IPS-NIHi11 (cell line): ENCODE results near the gene CLSTN2.

Experiments used
- DNase-seq: peaks from one replicate; pipeline ENCODE4 v3.0.0; 2012; ENCODE audit warnings: mixed read lengths, low spot score

Gene CLSTN2

DNA sequence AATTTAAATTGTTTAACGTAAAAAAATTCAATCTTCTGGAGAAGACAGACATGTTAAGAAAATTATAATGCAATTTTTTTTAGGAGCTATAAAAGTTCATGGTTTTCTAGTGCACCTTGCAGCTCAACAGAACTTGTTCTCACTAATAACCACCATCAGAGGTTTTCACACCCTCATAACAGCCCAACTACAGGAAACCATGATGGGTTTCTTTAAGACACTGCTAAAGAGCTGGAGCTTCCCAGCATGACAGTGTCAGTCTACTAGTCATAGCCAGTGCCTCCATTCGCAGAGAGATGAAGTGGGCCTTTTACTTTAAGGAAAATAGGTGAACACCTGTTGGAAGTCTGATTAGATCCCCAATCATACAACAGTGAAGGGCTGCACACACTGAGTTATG lies 518.8 kb downstream of the CLSTN2 start:
- no peak for DNase-seq

DNA sequence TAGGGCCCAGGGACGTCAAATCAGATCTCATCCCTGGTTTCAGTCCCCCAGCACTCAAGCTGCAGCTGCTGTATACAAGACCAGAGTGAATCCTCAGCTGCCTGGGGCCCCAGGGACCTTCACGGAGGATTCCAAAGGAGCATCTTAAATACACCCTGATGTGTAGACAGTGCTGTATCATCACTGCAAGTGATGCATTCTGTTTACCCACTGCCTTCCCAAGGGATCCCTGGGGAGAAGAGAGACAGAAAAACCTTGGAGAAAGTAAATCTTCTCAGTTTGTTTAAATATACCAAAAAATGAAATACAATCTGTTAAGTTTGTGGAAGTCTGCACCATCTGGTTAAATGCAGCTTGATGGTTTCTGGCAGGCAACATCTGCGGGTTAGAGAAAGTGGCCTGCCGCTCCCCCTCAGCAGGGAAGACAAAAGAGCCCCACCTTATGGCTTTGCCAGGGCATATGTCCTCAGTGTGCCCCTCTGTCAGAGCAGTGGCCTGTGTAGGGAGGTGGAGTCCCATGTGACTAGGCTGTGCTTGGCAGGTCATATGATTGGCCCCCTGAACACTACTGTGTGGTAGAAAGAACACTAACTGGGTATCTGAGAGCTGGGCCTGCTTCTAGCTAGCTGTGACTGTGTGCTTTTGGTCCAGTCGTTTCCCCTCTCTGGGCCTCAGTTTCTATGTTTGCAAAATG lies 520.7 kb downstream of the CLSTN2 start:
- DNase-seq, result no peak

DNA sequence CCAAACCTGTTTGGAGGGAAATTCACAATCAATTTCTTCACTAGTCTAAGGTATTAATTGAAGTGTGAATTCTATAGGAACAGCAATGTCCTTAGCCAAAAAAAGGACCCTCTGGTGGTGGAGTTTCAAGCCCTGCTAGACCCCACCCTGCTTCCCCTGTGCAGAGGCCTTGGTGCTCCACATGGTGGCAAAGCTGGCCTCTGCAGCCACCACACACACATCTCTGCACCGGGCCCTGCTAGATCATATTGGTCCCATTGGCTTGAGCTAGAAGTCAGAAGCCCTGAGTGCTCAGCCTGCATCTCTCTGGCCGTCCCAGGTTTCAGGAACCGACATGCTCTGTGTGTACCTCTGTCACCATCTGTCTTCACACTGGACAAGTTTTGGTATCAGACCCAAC lies 522.0 kb downstream of the CLSTN2 start:
- DNase-seq, result no peak

DNA sequence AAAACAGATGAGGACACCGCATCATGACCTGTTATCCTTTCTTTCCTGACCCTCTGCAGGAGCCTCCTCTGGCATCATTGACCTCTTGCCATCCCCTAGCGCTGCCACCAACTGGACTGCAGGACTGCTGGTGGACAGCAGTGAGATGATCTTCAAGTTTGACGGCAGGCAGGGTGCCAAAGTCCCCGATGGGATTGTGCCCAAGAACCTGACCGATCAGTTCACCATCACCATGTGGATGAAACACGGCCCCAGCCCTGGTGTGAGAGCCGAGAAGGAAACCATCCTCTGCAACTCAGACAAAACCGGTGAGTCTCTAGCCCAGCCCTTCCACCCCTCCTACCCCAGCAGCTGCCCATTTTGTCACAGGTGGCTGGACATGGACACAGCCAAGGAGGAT lies 524.5 kb downstream of the CLSTN2 start:
- no peak for DNase-seq

DNA sequence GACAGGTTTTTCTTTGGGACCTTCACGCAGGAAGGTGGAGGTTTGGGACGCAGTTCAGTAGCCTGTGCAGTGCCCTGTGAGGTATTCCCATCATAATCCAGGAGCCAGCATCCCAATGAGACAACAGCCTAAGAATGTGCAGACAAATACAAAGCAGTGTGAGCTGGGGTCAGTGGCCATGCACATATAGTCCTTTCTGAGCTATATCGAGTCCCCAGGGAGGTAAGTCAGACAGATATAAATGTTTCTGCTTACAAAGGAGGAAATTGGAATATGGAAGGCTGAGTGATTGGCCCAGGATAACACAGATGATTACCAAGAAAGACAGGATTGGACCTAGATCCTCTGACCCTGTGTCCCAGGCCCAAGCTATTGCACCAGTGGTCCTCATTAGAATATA lies 526.3 kb downstream of the CLSTN2 start:
- DNase-seq, result no peak

DNA sequence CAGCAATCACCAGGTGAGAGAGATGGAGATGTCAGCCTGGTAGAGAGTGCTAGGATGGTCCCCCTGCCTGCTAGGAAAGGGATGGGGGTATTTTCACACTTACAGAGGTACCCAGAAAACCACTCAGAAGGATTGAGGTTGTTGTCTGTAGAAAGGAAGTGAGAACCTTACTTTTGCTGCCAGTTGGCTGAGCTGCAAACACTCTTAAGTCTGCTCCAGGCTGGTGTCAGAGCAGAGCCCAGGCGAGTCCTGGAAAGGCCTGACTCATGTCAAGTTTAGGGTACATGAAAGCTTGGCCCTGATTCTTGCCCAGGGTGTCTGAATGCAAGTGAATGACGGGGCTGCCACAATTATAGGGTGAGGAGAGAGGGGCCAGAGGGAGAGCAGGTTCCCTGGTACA lies 528.4 kb downstream of the CLSTN2 start:
- no peak for DNase-seq

DNA sequence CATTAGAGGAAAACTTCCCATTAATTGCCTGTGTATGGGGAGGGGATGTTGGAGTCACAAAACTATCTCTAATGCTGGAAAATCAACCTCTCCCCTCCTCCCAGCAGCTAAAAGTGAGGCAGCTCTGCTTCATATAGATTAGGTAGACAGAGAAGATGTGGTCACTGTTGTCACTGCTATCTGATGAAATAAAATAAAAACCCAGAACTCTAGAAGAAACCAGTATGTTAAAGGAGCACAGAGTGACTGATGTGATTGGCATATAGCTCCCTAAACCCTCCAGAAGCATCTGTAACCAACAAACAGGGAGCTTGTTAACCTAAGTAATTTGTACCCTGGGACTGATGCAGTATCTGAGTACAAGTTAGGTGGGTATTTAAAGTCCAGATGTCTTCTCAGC lies 531.0 kb downstream of the CLSTN2 start:
- DNase-seq, result no peak

DNA sequence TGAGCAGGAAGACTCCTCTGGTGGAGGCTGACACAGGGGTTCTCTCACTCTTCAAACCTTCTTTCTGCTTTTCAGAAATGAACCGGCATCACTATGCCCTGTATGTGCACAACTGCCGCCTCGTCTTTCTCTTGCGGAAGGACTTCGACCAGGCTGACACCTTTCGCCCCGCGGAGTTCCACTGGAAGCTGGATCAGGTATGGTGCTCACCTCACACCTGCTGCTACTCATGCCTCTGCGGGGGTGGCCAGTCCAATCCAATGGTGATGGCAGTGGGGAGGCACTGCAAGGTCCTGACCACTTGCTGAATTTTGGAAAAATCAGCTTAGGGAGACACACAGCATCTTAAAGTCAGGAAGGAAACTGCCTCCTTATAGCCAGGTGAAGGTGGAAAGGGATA lies 531.5 kb downstream of the CLSTN2 start:
- no peak for DNase-seq

DNA sequence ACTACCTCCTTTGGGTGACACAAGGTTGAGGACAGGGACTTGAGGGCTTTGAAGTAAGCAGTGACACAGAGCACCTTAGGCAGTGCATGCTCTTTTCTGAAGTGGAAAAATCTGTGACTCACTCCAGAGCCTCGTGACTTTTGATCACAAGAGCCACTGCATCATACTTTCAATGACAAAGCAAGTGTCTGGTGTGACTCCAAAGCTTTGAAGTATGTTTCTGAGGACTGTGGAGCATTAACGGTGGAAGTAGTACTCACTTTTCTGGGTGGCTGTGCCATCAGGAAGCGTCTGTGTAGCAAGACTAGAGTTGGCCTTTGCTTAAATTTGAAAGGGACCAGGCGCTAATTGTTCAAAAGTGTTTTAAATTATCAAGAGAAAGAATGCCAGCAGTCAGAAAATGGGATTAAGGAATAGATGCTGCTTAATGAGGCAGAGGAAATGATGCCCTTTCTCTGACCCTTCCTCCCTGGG lies 532.2 kb downstream of the CLSTN2 start:
- DNase-seq, result no peak

DNA sequence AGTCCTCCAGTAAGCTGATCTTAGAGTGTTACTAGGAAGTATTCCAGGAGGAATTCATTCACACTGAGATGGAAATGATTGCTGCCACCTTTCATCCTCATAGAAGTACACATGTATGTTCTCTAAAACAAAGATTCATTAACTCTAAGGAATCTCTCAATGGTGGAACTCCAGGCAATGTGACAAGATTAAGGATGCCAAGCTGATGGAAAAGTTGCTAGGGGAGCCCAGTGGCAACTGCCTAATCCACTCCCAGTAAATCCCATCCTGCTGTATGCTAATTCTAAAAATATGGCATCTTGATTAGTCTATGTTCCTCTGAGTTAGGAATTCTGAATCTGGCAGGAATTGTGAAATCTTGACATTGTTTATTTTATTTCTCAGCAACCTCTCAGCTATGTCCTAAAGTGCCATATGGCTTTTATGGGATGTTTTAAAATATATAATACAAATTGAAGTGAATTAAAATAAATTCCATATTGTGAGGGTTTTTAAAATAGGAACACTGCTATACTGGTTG lies 532.9 kb downstream of the CLSTN2 start:
- no peak for DNase-seq

DNA sequence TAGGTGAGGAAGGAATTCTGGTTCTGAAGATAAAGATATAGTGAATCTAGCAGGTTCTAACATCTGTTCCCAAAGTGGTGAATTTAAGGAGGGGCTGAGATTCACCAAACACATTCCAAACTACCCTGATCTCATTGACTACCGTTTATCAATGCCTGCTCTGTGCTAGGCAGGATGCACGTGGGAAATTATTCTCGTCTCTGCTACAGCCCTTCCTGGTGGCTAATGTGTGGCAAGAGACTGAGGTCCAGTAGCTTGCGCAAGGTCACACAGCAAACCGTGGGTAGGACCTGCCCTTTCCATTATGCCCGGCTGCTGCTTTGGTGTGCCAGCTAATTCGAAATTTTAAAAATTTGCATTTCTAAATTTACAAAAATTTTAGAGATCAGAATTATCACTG lies 533.4 kb downstream of the CLSTN2 start:
- no peak for DNase-seq

DNA sequence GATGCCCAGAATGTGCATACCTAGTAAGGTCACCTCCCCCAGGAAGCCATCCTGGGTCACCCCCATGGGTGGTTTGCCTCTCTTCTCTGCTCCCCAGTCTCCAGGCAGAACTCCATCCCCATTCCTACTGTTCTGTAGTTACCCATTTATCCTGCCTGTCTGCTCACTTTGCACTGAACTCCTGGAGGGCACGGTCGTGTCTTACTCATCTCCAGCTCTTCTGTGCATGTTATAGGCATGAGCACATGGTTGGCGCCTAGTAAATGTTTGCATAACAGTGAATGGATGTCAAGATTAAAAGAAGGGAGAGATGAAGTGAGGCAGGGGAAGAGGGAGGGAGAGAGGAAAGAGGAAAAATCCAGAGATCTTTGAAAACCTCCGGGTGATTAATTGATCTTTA lies 534.5 kb downstream of the CLSTN2 start:
- DNase-seq, result no peak

DNA sequence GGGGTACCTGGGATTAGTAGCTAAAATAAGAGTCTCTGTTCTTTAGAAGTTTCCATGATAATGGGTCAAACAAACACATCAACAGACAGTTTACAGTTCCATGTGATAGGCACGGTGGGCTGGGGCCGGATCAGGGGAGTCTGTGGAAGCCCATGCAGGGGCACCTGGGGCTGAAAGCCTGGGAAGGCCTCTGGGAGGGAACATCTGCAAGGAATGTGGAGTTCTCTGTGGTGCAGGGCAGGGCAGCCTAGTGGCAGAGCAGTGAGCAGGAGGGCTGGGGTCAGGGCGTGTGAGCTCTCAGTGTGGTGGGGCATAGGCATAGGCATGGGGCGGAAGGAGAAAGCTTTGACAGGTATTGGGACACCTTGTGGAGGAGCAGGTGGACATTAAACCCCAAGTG lies 535.2 kb downstream of the CLSTN2 start:
- DNase-seq, result peak; percentile 23

DNA sequence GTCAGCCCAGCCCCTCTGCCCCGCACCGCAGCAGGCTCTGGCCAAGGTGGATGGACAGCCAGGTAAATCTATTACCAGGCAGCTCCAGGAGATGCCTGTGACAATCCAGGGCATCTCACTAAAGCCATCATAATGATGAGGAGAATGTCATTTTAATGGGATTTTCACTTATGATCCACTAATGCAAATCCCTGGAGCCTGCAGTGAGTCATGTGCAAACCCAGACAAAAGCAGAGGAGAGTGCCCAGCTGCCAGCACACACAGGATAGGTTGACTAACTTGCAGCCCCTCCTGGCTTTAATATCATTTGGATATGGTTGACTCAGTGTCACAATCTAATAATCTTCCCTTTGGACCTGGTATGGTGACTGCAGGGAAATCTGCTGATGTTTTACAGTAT lies 536.0 kb downstream of the CLSTN2 start:
- DNase-seq, result no peak

DNA sequence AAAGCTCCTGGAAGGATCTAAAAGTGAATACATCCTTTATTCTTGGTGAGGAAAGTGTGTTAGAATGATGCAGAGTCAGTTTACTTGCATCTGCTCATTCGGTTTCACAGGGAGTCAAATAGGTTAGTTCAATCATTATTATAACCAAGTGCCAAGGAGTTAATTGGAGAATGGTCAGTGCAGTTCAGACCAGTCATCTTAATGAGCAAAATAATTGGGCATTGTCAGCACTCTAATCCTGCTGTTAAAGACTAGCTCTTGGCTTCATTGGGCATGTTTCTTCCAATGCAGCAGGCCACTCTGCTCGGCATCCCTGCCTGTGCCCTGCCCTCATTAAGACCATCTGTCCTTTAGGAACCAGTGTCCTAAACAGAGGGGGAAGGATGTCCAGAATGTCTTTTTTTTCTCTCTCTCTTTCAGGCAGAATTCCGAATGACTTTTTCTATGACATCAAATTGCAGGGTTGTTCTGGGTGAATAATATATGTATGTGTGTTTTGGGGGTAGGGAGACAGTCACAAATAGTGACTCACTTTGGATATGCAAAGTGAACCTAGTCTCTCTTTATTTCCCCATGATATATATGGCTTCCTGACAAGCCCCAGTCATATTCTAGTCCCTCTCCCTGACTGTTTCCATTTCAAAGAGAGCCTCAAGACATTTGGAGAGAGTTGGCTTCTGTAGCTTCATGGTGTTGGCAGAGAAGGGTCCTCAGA lies 537.5 kb downstream of the CLSTN2 start:
- no peak for DNase-seq

DNA sequence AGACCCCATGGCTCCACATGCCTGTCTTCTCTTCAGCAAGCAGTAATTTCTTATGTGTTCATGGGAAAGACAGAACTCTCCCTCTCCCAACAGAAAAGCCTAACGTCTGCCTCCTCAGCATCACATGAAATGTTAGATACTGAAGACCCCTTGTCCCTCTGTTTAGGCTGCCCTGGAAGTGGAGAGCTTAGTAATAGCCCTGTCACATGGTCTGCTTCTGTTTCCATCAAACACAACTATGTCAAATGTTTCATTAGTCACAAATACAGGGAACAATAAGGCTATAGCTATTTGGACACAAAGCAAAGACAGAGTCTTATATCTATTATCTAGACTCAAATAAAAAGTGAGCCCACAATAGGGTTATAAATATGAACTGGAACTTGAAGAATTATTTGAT lies 552.6 kb downstream of the CLSTN2 start:
- DNase-seq, result no peak

DNA sequence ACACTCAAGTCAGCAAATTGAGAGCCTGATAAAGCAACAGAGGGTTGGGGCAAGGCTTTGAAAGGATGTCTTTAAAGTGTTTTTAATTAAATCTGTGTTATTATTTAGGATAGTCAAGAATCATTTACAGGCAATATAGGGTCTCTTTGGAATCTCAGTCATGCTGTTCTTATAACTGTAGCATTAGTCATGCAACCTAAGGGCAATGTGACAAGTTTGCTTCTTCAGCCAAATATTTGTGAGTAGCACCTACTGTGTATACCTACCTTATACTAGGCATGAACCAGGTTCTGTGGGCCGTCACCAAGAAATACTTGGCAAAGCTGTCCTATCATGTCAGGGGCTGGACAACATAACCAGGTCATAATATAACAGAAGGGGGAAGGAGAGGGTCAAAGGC lies 558.3 kb downstream of the CLSTN2 start:
- no peak for DNase-seq

DNA sequence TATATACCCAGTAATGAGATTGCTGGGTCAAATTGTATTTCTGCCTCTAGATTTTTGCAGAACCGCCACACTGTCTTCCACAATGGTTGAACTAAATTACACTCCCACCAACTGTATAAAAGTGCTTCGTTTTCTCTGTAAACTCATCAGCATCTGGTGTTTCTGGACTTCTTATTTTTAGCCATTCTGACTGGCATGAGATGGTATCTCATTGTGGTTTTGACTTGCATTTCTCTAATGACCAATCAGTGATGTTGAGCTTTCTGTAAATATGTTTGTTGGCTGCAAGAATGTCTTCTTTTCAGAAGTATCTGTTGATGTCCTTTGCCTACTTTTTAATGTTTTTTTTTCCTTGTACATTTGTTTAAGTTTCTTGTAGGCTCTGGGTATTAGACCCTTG lies 560.0 kb downstream of the CLSTN2 start:
- DNase-seq, result no peak

DNA sequence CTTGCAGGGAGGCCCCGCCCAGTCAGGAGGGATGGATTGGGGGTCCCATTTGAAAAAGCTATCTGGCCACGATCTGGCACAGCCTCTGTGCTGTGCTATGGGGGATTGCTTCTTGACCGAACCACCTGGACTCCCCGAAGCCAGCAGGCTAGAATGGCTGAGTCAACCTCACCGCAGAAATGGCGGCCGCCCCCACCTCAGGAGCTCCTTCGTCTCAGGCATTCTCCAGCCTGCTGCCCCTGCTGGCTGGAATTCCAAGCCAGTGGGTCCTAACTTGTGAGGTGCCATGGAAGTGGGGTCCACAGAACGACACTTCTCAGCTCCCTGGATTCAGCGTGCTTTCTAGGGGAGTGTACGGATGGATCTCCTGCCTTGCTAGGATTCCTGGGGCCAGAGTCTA lies 562.3 kb downstream of the CLSTN2 start:
- no peak for DNase-seq

DNA sequence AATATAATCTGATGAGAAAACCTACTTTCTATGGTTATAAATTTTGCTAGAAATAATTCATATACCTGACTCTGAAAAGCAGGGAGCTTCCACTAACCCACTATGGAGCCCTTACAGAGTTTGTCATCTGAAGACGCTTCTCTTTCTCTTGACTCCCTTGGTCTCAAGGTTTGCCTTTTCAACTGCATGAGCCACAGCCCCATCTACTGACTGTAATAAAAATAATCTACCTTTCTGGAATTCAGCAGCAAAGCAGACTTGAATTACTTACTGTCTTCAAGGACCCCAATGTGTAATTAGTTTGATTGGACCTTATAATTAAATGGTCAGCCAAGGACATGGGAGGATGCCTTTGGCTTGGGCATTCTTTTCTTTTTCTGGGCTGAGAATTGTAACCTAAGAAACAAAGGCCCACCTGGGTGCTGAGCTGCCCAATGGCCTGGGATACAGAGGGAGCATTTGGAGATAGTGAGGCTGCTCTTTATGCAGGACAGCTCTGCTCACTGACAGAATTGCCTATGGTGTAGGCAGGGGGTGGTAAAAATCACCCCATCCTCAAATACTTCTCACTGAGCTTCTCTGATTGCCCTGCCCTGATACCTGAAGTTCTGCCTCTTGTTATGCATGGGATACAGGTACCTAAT lies 564.3 kb downstream of the CLSTN2 start:
- DNase-seq, result peak; percentile 31

DNA sequence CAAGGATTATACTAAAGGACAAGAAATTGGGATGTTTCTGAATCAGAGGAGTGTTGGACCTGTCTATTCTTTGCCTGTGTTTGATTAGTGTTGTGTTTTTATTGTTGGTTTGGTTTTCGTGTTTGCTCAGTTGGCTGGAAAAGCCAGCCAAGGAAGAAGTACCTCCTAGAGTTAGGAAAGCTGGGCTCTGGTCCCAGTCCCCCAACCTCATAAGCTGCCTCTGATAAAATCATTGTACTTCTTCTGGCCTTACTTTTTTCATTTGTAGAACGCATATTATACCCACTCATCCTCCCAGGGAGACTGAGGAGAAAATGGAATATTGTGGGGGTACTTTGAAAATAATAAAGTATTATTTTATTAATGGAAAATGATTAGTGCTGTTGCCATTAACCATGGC lies 565.5 kb downstream of the CLSTN2 start:
- no peak for DNase-seq

DNA sequence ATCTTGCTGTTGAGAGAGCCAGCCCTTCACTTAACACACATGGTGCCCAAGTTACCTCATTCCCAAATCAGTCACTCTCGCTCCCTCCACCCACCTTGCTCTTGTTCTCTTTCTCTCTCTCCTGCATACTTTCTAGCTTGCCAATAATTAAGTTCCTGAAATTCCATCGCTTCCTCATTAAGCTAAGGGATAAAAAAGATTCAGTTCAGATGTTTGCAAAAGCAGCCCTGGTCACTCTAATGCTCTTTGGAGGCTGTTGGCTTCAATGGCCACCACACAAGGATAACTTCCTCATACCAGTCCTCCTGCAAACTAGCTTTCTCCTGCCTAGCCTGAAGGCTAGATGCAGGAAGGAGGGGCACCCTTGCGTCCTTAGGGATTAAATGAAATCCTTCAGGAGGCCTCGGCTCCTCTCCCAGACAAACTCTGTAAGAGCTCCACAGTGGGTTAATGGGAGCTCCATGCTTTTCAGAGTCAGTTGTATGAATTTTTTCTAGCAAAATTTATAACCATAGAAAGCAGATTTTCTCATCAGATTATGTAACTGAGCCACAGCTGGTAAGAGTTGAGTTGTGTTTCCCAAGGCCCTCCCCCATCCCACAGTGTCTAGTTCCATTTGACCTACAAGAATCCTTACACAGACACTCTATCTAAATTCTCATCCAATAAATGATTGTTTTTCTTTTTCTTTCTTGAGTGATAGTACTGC lies 566.2 kb downstream of the CLSTN2 start:
- DNase-seq, result no peak
